Measurements from ENCODE around the gene STIM1.
"Not testable (repeated sequence)": the region's sequence is repeated elsewhere in the genome, so short reads cannot be mapped to it uniquely, and the experiment has no call there.

Gene STIM1

DNA sequence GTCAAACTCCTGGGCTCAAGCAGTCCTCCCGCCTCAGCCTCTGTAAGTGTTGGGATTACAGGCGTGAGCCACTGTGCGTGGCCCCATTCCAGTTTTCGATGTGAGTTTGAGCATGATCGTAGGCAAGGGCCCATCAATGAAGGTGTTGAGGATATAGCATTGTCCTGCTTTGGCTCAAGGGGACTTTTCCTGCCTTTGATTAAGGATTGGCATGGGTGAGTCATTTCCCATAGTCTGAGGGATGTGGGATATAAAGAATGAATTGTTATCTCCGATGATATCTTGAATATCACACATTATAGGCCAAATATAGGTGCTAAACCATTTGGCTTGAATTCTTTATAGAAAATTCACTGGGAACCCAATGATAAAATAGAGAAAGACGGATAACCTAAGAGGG lies 30.4 kb downstream of the STIM1 start:
- no peak for DNase-seq (ENCODE audit: low read depth in 2 of 2)

DNA sequence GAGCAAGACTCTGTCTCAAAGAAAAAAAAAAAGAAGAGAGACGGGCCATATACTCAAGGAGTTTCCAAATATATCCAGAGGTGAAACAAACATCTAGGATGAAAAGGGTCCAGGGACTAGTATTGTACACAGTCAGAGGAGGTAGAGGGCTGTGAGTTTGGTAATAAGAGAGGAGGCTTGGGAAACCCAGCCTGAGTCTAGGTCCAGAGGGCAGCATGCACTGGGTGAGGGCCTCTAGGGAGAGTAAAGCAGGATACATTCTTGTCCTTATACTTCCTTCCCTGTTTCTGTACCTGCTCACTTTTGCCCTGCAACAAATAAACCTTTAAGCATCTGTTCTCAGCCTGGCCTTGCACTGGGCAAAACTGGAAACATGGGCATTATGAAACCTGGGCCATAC lies 31.5 kb downstream of the STIM1 start:
- no peak for DNase-seq (ENCODE audit: low read depth in 2 of 2)

DNA sequence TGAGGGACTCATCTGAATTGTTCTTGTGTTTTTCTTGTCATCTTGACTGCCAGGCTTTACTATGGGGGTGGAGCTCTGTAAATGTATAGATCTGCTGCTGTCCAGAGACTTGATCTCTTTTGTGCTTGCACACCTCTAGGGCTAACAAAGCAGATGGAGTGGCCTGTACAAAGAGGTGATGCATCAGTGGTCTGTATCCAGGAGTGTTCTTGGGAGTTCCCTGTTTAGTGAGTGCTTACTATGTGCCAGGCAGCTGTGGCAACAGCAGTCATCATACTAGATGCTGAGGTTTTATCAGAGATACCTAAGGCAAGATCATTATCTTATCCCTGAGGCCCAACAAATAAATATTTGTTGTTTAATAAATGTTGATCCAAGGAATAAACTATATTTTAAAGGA lies 33.4 kb downstream of the STIM1 start:
- DNase-seq (ENCODE audit: low read depth in 2 of 2), result no peak

DNA sequence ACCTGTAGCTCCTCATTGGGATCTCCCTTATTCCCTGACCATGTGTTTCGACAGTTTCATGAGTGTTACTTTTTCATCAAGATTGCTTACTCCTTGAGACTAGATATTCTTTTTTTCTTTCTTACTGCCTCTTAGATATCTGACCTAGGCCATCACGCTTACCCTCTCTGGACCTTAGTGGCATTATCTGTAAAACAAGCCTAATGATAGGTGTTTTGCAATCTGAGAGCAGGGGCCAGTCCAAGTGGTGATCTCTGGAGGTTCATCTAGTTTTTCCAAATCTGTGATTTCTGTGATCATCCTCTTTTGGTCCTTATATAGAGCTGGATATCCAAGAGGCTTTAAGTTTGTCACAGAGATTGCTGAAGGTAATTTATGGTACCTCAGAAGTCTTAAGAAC lies 34.5 kb downstream of the STIM1 start:
- no peak for DNase-seq (ENCODE audit: low read depth in 2 of 2)

DNA sequence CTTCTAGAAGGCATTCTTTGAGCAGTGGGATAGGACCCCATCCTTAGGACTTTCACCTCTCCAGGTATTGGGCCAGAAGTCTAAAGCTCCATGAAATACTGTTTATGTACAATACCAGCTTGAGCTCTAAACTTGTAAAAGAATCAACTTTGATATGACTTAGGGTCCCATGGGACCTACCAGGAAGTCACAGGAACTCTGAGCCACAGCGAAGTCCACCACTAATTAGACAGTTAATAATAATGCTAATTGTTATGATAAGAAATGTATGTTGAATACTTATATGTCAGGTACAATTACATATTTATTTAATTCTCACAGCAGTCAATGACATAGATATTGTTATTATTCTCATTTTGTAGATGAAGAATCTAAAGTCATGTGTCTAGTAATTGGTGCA lies 35.3 kb downstream of the STIM1 start:
- DNase-seq (ENCODE audit: low read depth in 2 of 2), result no peak

DNA sequence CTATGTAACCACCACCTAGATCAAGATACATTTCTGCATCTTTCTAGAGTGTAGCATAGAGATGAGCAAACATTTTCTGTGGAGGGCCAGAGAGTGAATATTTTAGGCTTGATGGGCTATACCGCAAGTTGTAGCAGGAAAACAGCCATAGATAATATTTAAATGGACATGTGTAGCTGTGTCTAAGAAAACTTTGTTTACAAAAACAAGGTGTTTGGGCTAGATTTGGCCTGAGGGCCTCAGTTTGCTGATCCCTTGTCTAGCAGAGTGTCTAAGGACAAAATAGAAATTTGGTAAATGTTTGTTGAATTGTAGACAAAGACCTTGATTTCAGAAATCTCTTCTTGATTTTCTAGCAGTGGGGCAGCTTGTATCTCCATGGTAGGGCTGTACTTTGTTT lies 36.3 kb downstream of the STIM1 start:
- DNase-seq (ENCODE audit: low read depth in 2 of 2), result no peak

DNA sequence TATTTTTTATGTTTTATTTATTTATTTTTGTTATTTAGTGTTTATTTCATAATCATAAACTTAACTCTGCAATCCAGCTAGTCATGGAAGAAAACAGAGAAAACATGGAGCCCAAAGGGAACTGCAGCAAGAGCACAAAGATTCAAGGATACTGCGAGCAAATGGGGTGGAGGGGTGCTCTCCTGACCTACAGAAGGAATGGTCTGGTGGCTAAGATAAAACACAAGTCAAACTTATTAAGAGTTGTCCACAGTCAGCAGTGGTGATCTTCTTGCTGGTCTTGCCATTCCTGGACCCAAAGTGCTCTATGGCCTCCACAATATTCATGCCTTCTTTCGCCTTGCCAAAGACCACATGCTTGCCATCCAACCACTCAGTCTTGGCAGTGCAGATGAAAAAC lies 36.7 kb downstream of the STIM1 start:
- no peak for DNase-seq (ENCODE audit: low read depth in 2 of 2)

DNA sequence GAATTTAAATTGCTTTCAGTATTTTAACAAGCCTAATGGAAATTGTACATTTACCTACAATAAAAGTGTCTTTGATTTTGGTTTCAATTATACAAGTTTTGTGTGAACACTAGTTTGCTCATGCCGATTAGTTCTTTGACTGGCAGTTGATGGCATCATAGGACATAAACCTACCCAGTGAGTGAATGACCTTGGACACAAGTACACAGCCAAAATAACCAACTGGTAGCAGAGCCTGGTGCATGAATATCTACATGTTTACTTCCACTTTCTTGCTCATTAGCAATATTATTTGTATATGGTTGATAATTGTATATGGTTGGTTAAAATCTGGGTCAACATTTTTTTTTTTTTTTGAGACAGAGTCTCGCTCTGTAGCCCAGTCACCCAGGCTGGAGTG lies 37.8 kb downstream of the STIM1 start:
- no peak for DNase-seq (ENCODE audit: low read depth in 2 of 2)

DNA sequence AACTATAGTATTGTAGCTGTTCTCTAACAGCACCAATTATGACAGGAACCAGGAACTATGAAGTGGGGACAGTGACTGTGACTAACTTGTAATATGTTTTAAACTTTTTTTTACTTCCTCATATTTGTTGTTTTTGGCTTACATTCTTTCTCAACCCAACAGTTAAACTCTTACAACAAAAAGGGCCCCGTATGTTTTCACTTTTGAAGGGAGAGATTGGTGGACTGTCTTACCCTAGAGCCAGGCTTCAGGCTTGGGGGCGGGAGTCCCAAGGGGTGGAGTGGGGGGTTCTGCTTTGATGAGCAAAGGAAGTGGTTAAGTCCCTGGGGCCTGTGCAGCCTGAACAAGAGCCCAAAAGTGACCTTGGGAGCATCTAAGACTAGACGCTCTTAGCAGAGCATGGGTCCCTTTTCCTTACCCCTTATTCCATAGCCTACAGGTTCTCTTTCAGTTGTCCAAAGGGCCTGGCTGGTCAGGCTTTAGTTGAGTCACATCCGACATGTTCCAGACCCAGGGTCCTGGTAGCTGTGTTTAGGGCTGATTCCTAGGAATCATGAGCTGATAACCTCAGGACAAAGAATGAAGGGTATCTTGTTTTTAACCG lies 38.8 kb downstream of the STIM1 start:
- no peak for DNase-seq (ENCODE audit: low read depth in 2 of 2)

DNA sequence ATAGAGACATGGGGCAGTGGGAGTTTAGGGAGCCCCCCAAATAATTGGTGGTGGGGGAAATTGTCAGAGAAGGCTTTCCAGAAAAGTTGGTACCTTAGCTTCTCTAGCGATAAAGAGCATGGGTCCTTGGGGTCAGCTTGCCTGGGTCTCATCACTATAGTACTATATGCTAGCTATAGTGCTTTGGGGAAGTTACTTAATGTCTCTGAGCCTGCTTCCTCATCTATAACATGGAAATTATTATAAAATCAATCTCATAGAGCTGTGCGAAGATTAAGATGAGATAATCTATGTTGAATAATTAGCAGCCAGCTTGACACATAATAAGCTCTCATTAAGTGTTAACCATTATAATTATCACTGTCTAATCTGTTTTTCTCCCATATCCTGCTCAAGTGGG lies 41.2 kb downstream of the STIM1 start:
- no peak for DNase-seq (ENCODE audit: low read depth in 2 of 2)

DNA sequence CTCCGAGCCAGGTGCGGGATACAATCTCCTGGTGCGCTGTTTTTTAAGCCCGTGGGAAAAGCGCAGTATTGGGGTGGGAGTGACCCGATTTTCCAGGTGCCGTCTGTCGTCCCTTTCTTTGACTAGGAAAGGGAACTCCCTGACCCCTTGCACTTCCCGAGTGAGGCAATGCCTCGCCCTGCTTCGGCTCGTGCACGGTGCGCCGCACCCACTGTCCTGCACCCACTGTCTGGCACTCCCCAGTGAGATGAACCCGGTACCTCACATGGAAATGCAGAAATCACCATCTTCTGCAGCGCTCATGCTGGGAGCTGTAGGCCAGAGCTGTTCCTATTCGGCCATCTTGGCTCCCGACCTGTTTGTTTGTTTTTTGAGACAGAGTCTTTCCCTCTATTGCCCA lies 44.8 kb downstream of the STIM1 start:
- not testable (repeated sequence) for DNase-seq (ENCODE audit: low read depth in 2 of 2)

DNA sequence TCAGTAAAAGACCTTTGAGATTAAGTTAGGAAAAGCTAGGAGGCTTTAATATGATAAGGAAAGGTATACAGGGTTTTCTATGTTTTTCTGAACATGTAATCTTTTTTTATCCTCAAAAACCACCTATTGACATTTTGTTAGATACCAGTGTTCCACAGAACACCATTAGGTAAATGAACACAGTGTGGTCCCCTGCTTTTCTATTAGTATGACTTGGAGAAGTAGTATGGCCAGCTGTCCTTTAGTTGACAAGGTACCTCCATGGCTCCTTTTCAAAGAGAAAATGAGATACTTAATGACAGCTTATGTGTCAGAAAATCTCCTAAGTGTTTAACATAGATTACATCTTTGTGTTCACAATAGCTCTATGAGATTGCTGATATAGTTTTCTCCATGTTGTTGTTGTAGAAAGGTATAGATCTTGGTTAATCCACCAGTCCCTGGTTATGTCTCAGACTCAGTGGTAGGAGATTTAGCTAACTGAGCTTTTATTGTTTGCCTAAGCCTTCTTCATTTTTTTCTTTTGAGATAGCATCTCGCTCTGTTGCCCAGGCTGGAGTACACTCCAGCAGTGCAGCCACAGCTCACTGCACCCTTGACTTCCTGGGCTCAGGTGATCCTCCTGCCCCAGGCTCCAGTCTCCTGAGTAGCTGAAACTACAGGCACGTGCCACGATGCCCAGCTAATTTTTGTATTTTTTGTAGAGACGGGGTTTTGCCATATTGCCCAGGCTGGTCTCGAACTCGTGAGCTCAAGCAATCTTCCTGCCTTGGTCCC lies 46.0 kb downstream of the STIM1 start:
- no peak for DNase-seq (ENCODE audit: low read depth in 2 of 2)

DNA sequence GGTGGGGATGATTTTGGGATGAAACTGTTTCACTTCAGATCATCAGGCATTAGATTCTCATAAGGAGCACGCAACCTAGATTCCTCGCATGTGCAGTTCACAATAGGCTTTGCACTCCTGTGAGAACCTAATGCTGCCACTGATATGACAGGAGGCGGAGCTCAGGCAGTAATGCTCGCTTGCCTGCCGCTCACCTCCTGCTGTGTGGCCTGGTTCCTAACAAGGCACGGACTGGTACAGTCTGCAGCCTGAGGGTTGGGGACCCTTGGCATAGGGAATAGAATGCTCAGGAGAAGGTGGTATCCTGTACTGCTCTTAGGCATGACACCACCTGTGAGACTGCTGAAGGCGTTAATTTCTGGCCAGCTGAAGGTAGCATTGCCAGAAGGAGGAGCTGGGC lies 47.0 kb downstream of the STIM1 start:
- DNase-seq (ENCODE audit: low read depth in 2 of 2), result no peak

DNA sequence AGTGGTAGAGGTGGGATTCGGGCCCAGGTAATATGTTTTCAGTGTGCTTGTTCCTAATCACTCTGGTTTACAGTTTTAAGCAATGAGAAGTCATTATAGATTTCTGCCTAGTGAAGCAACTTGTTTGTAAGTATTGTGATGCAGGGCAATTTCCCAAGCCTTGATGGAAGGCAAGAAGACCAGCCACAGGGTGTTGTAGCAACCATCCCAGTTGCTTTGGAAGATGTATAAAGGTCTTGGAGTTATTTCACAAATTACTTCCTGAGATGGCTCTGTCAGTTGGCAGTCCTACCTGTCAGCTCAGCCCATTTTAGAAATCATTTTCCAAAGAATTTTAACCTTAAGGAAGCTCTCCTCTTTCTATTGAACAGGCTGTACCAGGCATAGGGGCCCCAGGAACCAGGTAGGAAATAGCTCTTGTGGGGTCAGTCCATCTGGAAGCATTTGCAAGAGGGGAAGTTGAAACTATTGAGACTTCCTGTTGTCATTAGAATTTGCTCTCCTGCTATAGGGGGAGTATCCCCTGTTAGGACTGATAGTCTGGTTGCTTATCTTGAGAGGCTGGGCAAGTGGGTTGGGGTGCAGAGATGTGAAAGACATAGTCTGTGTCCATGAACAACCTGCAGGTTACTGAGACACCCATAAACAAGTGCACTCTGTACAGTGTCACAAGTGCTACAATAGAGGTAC lies 47.9 kb downstream of the STIM1 start:
- DNase-seq (ENCODE audit: low read depth in 2 of 2), result no peak

DNA sequence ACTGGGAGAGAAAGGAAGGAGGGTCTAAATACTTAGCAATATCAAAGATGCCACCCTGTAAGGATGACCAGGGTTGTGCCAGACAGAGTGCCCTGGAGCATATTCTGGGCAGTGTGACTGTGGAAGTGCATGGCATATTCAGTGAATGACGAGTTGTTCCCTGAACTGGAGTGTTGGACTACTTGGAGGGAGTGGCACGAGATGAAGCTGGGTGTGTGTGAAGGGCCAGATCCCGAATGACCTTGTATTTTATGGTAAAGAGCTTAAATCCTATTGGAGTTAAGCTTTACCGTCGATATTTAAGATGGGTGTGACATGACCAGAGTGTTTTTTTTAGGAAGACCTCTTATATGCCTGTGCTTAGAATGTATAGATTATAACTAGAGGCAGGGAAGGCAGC lies 48.8 kb downstream of the STIM1 start:
- DNase-seq (ENCODE audit: low read depth in 2 of 2), result no peak

DNA sequence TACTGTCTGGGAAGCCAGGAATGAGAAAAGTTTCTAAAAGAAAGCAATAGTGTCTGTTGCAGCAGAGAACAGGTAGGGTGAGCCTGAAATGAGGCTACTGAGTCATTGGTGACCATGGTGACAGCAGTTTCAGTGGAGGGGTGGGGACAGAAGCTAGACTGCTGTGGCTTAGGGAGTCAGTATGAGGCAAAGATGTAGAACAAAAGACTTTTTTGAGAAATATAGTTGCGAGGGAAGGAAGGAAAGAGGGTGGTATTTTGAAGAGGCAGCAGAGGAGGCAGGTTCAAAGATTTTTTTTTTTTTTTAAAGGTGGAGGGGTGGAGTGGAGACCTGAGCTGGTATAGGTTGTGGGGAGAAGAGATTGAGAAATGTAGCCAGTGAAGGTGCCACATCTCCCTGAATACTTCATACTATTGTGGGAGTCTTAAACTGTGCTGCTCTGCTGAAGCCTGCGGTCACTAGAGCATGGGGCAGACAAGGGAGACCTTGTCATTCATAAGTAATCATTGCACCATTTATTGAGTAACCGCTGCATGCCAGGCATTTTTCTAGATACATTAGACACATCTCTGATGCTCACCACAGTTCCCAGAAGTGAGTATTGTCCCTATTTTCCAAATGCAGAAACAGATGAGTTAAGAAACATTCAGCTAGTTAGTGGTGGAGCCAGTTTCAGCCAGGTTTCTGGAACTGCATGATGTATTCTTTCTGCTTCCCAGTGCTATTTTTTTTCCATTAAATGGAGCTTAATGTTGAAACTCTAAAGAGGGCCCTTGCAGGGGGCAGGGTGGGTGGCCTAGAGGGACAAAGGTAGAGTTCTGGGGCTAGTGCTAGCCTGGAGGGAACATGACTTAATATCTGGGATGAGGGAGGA lies 49.9 kb downstream of the STIM1 start:
- peak; percentile 25 to 63 for DNase-seq (ENCODE audit: low read depth in 2 of 2)

DNA sequence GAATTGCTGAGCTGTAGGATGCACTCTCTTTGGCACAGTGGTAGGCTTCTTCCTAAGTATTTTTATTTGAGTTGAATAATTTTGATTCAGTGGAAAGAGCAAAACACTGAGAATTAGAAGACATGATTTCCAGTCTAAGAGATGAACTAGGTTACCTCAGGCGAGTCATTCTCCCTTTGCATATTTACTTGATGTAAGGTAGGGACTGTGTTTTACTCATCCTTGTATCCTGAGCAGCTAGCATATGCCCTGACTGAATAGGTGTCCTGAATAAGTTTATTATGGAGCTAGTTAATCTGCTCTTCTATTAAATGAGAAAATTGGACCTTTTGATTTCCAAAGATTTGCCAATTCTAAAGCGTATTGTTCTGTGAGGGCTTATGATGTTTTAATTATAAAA lies 50.7 kb downstream of the STIM1 start:
- DNase-seq (ENCODE audit: low read depth in 2 of 2), result no peak

DNA sequence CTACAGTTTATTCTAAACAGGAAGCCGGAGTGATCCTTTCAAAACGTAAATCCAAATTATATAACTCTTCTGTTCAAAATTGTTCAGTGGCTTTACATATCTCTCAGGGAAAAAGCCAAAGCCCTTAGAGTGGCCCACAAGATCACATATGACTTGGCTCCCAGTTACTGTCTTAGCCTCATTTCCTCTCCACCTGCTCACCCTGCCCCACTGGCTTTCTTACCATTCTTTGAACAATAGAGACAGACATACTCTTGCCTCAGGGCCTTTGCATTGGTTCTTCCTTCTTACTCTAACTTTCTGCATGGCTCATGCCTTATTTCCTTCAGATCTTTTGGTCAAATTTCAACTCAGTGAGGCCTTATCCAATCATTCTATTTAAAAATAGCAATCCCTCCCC lies 52.1 kb downstream of the STIM1 start:
- no peak for DNase-seq (ENCODE audit: low read depth in 2 of 2)

DNA sequence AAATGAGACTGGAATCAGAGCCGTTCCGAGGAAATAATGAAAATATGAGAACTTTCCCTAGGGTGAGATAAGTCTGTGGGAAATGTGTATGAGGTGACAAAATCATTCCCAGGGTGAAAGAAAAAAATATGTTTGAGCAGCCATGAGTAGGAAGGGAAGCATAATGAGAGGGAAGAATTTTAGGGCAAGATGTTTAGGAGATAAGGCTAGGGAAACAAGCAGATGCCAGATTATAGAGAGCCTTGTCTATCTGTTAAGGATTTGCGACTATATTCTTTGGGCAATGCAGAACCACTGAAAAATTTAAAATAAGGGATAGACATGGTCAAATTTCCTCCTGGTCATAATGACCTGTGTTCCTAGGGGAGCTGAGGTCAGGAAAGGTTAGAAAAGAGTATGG lies 54.4 kb downstream of the STIM1 start:
- no peak for DNase-seq (ENCODE audit: low read depth in 2 of 2)

DNA sequence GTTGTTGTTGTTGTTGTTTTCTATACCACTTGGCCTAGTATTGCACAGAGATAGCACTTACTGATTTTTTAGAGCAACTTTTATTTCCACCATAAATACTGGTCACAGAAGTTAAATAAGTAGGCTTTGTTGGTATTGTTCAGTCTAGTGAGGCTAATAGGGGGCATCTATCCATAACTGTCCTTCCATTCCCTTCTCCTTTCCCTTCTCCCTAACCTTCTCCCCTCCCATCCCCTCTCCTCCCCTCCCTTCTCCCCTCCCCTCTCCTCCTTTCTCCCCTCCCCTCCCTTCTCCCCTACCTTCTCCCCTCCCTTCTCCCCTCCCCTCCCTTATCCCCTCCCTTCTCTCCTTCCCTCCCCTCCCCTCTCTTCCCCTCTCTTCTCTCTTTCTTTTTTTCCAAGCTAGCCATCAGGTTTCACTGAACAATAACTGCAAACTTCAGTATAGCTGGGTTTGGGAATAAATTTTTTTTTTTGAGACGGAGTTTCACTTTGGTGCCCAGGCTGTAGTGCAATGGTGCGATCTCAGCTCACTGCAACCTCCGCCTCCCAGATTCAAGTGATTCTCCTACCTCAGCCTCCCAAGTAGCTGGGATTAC lies 56.5 kb downstream of the STIM1 start:
- no peak for DNase-seq (ENCODE audit: low read depth in 2 of 2)

DNA sequence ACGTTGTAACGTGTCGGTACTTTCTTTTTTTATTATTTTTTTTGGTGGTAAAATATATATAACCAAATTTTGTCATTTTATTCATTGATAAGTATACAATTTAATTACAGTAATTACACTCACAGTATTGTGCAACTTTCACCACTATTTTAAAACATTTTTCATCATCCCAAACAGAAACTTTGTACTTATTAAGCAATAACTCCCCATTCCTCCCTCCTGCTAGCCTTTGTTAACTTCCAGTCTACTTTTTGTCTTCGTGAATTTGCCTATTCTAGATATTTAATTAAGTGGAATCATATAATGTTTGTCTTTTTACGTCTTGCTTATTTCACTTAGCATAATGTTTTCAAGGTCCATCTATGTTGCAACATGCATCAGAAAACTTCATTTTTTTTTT lies 58.5 kb downstream of the STIM1 start:
- no peak for DNase-seq (ENCODE audit: low read depth in 2 of 2)

DNA sequence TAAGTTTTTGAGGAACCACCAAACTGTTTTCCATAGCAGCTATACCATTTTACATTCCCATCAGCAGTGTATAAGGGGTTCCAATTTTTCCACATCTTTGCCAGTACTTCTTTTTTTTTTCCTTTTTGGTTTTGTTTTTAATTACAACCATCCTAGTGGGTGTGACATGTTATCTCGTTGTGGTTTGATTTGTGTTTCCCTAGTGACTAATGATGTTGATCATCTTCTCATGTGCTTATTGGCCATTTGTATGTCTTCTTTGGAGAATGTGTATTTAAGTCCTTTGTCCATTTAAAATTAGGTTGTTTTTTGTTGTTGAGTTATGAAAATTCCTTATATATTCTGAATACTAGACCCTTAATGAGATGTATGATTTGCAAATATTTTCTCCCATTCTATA lies 59.3 kb downstream of the STIM1 start:
- no peak for DNase-seq (ENCODE audit: low read depth in 2 of 2)
